ENCODE results near the gene GDA. TPM values are rescaled to one million over a fixed set of nuclear protein-coding genes. Genes with fewer than 3 reads are reported as not detected.

GDA gene
- total and polyA plus RNA-seq, 9 of the 15 experiments (the other 6 are each of a cell fraction or from before 2014, with no cell fraction given): 4.5 to 18.0 (median 12.7) TPM

- TF ChIP-seq E2F6 (IDR thresholded peaks at IDR 0.05; ENCODE audit: borderline replicate concordance in 1 of 2, extremely low read depth in 1 of 2, insufficient read depth in 1 of 2, insufficient read length in 1 of 2, low read depth in 1 of 2, low read length in 1 of 2, poor library complexity in 1 of 2, severe bottlenecking in 1 of 2) (no peak), KDM5B (IDR thresholded peaks at IDR 0.05; ENCODE audit: insufficient replicate concordance, low read depth, low read length) (no peak), ZNF3 (CRISPR knock-in tag; IDR thresholded peaks at IDR 0.05) (no peak), ZFPM2 (CRISPR knock-in tag; IDR thresholded peaks at IDR 0.05) (no peak), ZNF395 (CRISPR knock-in tag; IDR thresholded peaks at IDR 0.05) (no peak), SIRT6 (IDR thresholded peaks at IDR 0.05; ENCODE audit: low read depth, low read length) (no peak), ZNF75A (CRISPR knock-in tag; IDR thresholded peaks at IDR 0.05) (no peak), STAT6 (CRISPR knock-in tag; IDR thresholded peaks at IDR 0.05) (no peak), HNRNPK (IDR thresholded peaks at IDR 0.05; ENCODE audit: low read depth, low read length, poor library complexity, severe bottlenecking) (no peak), DACH1 (IDR thresholded peaks at IDR 0.05; ENCODE audit: partially characterized antibody) (no peak), ARID3A (IDR thresholded peaks at IDR 0.05; ENCODE audit: borderline replicate concordance, low read depth, low read length) (no peak)
Observed at GRCh38 chr9:72217306-72217842, 68.1 kb downstream of the GDA start (continued).
